Liver (tissue), 9 donors: ENCODE results near the gene GK2. TPM values are rescaled to one million over a fixed set of nuclear protein-coding genes. Genes with fewer than 3 reads are reported as not detected.

Experiments
- DNase-seq: peaks from one replicate; pipeline ENCODE4 v3.0.0-alpha.2; 2017; ENCODE audit warnings: low spot score
- H3K27ac ChIP-seq, 2 donors: one replicate each; pipeline ENCODE4 v1.7.0; 2013; ENCODE audit warnings: inconsistent platforms in 2 of 2, low read length in 2 of 2, control low read depth in 1 of 2, low read depth in 1 of 2, mild to moderate bottlenecking in 1 of 2
- H3K27me3 ChIP-seq, 4 donors: one replicate each; pipeline versions ENCODE4 v1.6.1 to v1.7.0; 2013; ENCODE audit warnings: low read length in 3 of 4, inconsistent platforms in 1 of 4, mild to moderate bottlenecking in 1 of 4, moderate library complexity in 1 of 4; ENCODE audit not compliant: control insufficient read depth in 4 of 4, insufficient read depth in 4 of 4
- H3K36me3 ChIP-seq, 4 donors: one replicate each; pipeline versions ENCODE4 v1.6.1 to v1.7.0; 2013; ENCODE audit warnings: low read length in 3 of 4, mild to moderate bottlenecking in 3 of 4, low read depth in 1 of 4, moderate library complexity in 1 of 4; ENCODE audit not compliant: control insufficient read depth in 4 of 4, insufficient read depth in 3 of 4
- H3K4me1 ChIP-seq, 4 donors: one replicate each; pipeline versions ENCODE4 v1.6.1 to v1.7.0; 2013; ENCODE audit warnings: low read length in 3 of 4, mild to moderate bottlenecking in 3 of 4, moderate library complexity in 1 of 4; ENCODE audit not compliant: control insufficient read depth in 4 of 4, insufficient read depth in 4 of 4
- H3K4me3 ChIP-seq, 3 donors: one replicate each; pipeline versions ENCODE4 v1.6.1 to v1.7.0; 2013; ENCODE audit warnings: low read length in 3 of 3, control low read depth in 1 of 3, low read depth in 1 of 3, mild to moderate bottlenecking in 1 of 3
- H3K9ac ChIP-seq, 2 donors: one replicate each; pipeline ENCODE4 v1.7.0; 2013; ENCODE audit warnings: low read length in 2 of 2, mild to moderate bottlenecking in 2 of 2, moderate library complexity in 2 of 2, control low read depth in 1 of 2, low read depth in 1 of 2
- H3K9me3 ChIP-seq, 4 donors: one replicate each; pipeline versions ENCODE4 v1.6.1 to v1.7.0; 2013; ENCODE audit warnings: low read length in 3 of 4; ENCODE audit not compliant: control insufficient read depth in 4 of 4
- ATF3 ChIP-seq: IDR thresholded peaks from 2 replicates; pipeline ENCODE4 v1.6.1; 2016; ENCODE audit warnings: antibody characterized with exemption
- CTCF ChIP-seq: fragments of 150-350 bp; IDR thresholded peaks from 2 replicates; pipeline ENCODE4 v1.5.1; 2017; ENCODE audit warnings: improper control_type of control experiment, low read depth, low read length; ENCODE audit not compliant: missing input control
- EGR1 ChIP-seq, 2 donors: IDR thresholded peaks; 2 replicates each; pipeline ENCODE4 v1.6.1; 2016 to 2018; ENCODE audit warnings: antibody characterized with exemption in 2 of 2, low read depth in 2 of 2
- FOXA1 ChIP-seq: IDR thresholded peaks from 2 replicates; pipeline ENCODE4 v1.6.1; 2016; ENCODE audit warnings: antibody characterized with exemption
- FOXA2 ChIP-seq: IDR thresholded peaks from 2 replicates; pipeline ENCODE4 v1.6.1; 2016; ENCODE audit warnings: antibody characterized with exemption
- GABPA ChIP-seq, 2 donors: IDR thresholded peaks in 1 of 2; conservative IDR thresholded peaks in 1 of 2; 2 replicates each; pipeline ENCODE4 v1.6.1; 2016; ENCODE audit warnings: antibody characterized with exemption in 2 of 2, mild to moderate bottlenecking in 1 of 2, moderate library complexity in 1 of 2
- HNF4A ChIP-seq, 2 donors: conservative IDR thresholded peaks; 2 replicates each; pipeline ENCODE4 v1.6.1; 2016; ENCODE audit warnings: antibody characterized with exemption in 2 of 2, mild to moderate bottlenecking in 2 of 2
- HNF4G ChIP-seq: IDR thresholded peaks from 2 replicates; pipeline ENCODE4 v1.6.1; 2016; ENCODE audit warnings: antibody characterized with exemption
- MAX ChIP-seq: IDR thresholded peaks from 2 replicates; pipeline ENCODE4 v1.6.1; 2016; ENCODE audit warnings: antibody characterized with exemption
- NR2F2 ChIP-seq: IDR thresholded peaks from 2 replicates; pipeline ENCODE4 v1.6.1; 2016; ENCODE audit warnings: antibody characterized with exemption
- REST ChIP-seq: IDR thresholded peaks from 2 replicates; pipeline ENCODE4 v1.6.1; 2016; ENCODE audit warnings: antibody characterized with exemption, mild to moderate bottlenecking
- SP1 ChIP-seq: IDR thresholded peaks from 2 replicates; pipeline ENCODE4 v1.6.1; 2018; ENCODE audit warnings: antibody characterized with exemption, mild to moderate bottlenecking
- TAF1 ChIP-seq: conservative IDR thresholded peaks from 2 replicates; pipeline ENCODE4 v1.6.1; 2016; ENCODE audit warnings: antibody characterized with exemption, mild to moderate bottlenecking
- YY1 ChIP-seq: IDR thresholded peaks from 2 replicates; pipeline ENCODE4 v1.6.1; 2016; ENCODE audit warnings: antibody characterized with exemption, mild to moderate bottlenecking
- ZBTB33 ChIP-seq: IDR thresholded peaks from 2 replicates; pipeline ENCODE4 v1.6.1; 2016; ENCODE audit warnings: antibody characterized with exemption
- WGBS: extraction: QIAGEN DNeasy Blood & Tissue Kit; methylation state at CpG from one replicate; pipeline ENCODE4 v1.1.7; 2013; 5-methylcytosine and 5-hydroxymethylcytosine counted together
- polyA plus RNA-seq, 2 donors: library from polyadenylated mRNA; stranded (reverse) in 1 of 2; unstranded in 1 of 2; fragments of 200-250 nt in 1 of 2; fragments of >200 nt in 1 of 2; fragmentation: Nextera tagmentation in 1 of 2; extraction: Ambion mirVana in 1 of 2; gene quantifications; one replicate each; pipeline versions ENCODE4 v1.2.1 to v1.2.3, GENCODE V29; 2013 to 2015
- total RNA-seq, 2 donors: library from RNA; depleted of rRNA; stranded (reverse); fragments of >200 nt; gene quantifications; one replicate each; pipeline ENCODE4 v1.2.3, GENCODE V29; 2014
- donor health status: healthy.
- donor health status: healthy.
- donor health status: healthy.
- donor health status: healthy.
- donor health status: healthy.

The GK2 gene
- total and polyA plus RNA-seq, 4 donors, result not detected

- Histone ChIP-seq H3K27me3 (no peaks in the 10 kb centered on the region), H3K4me1 (no peaks in the 10 kb centered on the region), H3K9me3 (no peaks in the 10 kb centered on the region), H3K36me3 (no peaks in the 10 kb centered on the region), H3K4me3 (no peak overlapping the region), H3K27ac (no peak overlapping the region), H3K9ac (no peak overlapping the region)
- WGBS, result 65% methylated on average over 4 of the region's 4 CpGs
- no peak for DNase-seq
- TF ChIP-seq TAF1 (no peak), YY1 (no peak), CTCF (no peak), SP1 (no peak), EGR1 (IDR thresholded peaks at IDR 0.05; ENCODE audit: low read depth in 2 of 2) (no peak), HNF4A (conservative IDR thresholded peaks at IDR 0.05) (no peak)
These were observed 22.4 kb downstream of the GK2 start for GRCh38 chr4:79385641-79386040.

- TF ChIP-seq YY1 (no peak), HNF4G (no peak), HNF4A (conservative IDR thresholded peaks at IDR 0.05) (no peak), FOXA2 (no peak), ZBTB33 (no peak), FOXA1 (no peak), EGR1 (IDR thresholded peaks at IDR 0.05; ENCODE audit: low read depth in 2 of 2) (no peak), CTCF (no peak), GABPA (IDR thresholded peaks at IDR 0.05 in 1 of 2, conservative IDR thresholded peaks at IDR 0.05 in 1 of 2) (no peak)
- Histone ChIP-seq H3K9me3 (no peaks in the 10 kb centered on the region), H3K27me3 (peaks cover 0 to 3% (median 0%) of the 10 kb centered on the region in 4 donors), H3K27ac (no peak overlapping the region), H3K9ac (no peak overlapping the region), H3K4me1 (no peaks in the 10 kb centered on the region), H3K4me3 (no peak overlapping the region), H3K36me3 (no peaks in the 10 kb centered on the region)
- WGBS, result 41% methylated on average over 1 of the region's 1 CpG
- DNase-seq, result no peak
These were observed 26.9 kb downstream of the GK2 start for GRCh38 chr4:79381161-79381560.

GRCh38 chr4:79370026-79370425 is 38.0 kb downstream of the GK2 start:
- H3K9ac ChIP-seq, result no peak overlapping the region
- no peak overlapping the region for H3K27ac ChIP-seq
- H3K9me3 ChIP-seq, result no peaks in the 10 kb centered on the region
- H3K36me3 ChIP-seq, result no peaks in the 10 kb centered on the region
- 58% methylated on average over 2 of the region's 2 CpGs for WGBS
- no peaks in the 10 kb centered on the region for H3K4me1 ChIP-seq
- H3K27me3 ChIP-seq, result no peaks in the 10 kb centered on the region
- no peak for TF ChIP-seq FOXA1
- TF ChIP-seq REST, result no peak
- no peak for TF ChIP-seq MAX
- TF ChIP-seq SP1, result no peak
- no peak for TF ChIP-seq HNF4A (conservative IDR thresholded peaks at IDR 0.05)
- no peak for TF ChIP-seq NR2F2
- no peak for TF ChIP-seq FOXA2
- no peak for TF ChIP-seq ATF3
- no peak overlapping the region for H3K4me3 ChIP-seq
- no peak for DNase-seq
